GM18499 (cell line): ENCODE results near the gene RIT1.
"Not testable (repeated sequence)": the region's sequence is repeated elsewhere in the genome, so short reads cannot be mapped to it uniquely, and the experiment has no call there.

Source experiments
- ATAC-seq: cut with Tn5 transposase; IDR thresholded peaks from one replicate; pipeline ENCODE4 v1.9.1; 2021; ENCODE audit warnings: moderate number of reproducible peaks; ENCODE audit not compliant: insufficient read depth, unreplicated experiment

Gene RIT1

DNA sequence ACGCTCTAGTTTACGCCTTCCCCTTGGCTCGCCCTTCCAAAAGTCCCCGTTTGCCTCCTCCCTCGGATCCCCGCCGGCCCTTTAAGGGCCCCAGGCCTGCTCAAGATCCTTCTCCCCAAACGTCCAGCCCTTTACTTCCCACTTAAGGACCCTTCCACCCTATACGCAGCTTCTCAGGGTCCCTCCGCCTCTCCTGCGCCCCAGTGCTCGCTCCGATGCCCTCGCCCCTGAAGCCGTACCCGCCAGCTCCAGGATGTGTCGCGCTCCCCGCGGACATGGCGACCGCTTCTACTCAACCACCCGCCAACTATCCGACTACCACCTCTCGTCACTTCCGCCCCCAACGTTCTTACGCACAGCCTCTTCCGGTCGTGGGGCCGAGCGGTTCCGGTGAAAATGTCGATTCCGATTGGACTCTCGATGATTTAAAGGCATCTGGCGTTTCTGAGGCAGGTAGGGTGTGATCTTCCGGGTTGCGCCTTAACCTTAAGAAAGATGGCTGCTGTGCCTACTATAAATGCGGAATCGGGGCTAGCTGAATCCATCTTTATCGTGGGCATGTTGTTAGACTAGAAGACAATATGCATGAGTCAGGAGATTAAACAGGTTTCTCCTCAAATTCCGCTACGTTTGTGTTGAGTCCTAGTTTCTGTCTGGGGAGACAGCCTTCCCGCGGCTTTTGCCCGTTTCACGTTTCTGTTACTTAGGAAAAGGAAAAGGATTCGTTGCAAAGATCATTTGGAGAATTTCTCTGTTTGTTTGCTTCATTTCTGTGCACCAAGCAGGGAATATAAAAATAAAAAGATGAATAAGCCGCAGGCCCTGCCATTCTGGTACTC lies 23.2 kb upstream of the RIT1 start, which contains the start of gene KHDC4:
Gene KHDC4 (minus strand): TSS at position 317 of the 839 bp plus-strand sequence. CDS start 40 bp downstream, at position 277.
- ATAC-seq = peak; percentile 76

DNA sequence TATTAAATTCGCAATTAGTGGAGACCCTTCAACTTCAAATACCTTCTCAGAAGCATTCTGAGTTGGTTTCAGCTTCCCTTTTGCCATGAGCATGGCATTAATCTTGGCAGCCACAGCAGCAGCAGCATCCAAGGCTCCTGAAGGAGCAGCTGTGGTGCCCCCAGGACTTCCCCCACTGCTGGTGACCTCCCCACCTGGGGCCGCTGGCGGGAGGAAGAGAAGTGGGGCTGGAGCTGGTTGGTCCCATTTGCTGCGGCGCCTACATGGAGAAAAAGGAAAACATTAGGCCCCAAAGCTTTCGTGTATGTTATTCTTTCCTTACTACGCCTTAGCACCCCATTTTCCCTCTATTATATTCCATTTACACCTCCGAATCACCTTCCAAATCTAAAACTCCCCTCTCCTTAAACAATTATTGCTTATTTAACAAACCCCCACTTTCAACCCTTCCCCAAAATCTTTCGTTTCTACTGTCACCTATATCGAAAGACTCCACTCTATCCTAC lies 22.5 kb upstream of the RIT1 start:
- ATAC-seq = no peak

DNA sequence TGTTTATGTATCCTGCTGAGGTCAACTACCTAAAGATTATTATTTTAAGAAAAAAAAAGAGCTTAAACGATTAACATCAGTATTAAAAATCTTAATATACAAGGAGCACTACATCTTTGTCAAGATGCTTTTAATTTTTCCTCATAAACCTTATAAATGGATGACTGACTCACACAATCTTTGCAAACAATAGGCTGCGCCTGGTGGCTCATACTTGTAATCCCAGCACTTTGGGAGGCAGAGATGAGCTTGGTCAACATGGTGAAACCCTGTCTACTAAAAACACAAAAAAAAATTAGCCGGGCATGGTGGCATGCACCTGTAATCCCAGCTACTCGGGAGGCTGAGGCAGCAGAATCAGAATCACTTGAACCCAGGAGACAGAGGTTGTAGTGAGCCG lies 21.3 kb upstream of the RIT1 start:
- no peak for ATAC-seq

DNA sequence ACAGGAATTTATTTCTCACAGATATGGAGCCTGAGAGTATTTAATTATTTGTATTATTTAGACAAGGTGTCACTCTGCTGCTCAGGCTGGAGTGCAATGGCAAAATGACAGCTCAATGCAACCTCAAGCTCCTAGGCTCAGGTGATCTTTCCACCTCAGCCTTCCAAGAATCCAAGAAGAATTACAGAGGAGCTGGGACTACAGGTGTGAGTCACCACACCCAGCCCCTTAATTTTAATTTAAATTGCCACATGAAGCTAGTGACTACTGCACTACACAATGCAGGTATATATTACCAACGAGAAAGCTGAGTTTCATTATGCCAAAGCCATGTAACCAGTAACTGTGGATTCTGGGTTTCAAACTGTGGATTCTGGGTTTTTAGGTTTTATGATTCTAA lies 20.9 kb upstream of the RIT1 start:
- ATAC-seq = no peak

DNA sequence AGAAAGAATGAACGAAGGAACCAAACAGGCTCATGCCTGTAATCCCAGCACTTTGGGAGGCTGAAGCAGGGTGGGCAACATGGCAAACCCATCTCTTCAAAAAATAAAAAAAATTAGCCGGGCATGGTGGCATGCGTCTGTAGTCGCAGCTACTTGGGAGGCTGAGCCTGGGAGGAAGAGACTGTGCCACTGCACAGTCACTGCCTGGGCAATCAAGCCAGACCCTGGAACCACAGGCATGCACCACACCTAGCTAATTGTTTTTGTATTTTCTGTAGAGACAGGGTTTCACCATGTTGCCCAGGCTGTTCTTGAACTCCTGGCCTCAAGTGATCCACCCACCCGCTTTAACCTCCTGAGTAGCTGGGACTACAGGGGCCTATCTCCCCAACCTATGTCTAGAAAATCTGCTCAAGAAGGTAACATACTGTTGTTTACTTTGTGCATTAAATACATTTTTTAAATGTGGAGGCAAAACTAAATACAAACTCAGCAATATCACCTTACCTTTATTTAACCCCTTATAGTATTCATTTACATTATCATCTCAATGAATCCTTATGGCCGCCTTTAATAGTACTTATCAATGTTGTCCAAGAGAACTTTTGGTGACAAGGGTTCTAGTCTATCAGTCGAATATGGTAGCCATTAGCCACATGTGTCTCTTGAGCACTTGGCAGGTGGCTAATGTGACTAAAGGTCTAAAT lies 20.3 kb upstream of the RIT1 start:
- no peak for ATAC-seq

DNA sequence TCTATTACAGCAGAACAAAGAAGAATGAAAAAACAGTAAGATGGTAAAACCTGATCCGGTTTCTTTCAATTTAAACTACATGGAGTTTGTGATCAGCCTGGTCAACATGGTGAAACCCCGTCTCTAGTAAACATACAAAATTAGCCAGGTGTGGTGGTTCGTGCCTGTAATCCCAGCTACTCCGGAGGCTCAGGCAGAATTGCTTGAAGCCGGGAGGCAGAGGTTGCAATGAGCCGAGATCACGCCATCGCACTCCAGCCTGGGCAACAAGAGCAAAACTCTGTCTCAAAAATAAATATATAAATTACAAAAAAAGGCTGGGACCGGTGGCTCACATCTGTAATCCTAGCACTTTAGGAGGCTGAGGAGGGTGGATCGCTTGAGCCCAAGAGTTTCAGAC lies 19.6 kb upstream of the RIT1 start:
- ATAC-seq = not testable (repeated sequence)

DNA sequence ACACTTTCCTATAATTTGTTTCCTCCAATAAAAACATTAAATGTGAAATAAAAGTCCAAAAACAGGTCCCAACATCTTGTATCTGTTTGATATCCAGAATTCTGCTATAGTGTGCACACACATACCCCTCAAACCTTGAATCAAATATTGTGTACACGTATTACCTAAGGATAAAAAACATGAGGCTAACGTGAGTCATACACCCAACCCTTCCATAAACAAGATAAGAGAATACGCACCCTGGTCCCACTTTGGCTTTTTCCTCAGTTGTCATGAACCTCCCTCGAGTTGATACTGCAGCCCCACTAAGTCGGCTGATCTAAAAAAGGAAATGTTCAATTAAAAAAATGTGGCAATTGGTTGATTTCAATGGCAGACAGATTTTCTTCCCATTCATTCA lies 17.9 kb upstream of the RIT1 start:
- ATAC-seq = no peak

DNA sequence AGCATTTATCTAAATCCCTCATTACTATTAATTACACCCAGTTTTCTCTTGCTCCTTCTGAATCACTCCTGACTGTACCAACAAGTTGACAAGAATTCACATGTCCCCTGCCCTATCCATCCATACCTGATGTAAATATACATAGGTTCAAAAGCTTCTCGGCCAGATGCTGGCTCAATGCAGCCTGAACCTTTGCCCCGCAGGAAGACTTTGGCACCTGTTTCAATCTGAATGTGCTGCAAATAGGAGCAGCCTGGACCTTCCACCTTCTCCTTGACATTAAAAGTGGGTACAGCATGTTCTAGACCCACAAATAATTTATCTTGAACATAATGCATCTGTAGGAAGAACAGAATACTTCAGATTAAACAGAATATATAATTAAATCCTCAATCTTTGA lies 14.4 kb upstream of the RIT1 start:
- ATAC-seq = no peak

DNA sequence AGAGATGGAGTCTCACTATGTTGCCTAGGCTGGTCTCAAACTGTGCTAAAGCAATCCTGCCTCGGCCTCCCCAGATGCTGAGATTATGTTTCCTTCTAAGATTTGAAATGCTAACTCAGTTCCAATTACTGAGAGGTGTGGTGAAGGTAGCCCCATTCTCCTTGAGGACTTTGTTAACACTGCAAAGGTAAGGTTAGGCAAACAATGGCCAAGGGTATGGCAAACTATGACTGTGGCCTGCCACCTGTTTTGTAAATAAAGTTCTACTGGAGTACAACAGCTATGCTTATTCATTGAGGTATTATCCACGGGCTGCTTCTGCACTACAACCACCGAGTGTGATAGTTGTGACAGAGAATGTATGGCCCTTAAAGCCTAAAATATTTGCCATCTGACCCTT lies 9.6 kb upstream of the RIT1 start:
- ATAC-seq = no peak

DNA sequence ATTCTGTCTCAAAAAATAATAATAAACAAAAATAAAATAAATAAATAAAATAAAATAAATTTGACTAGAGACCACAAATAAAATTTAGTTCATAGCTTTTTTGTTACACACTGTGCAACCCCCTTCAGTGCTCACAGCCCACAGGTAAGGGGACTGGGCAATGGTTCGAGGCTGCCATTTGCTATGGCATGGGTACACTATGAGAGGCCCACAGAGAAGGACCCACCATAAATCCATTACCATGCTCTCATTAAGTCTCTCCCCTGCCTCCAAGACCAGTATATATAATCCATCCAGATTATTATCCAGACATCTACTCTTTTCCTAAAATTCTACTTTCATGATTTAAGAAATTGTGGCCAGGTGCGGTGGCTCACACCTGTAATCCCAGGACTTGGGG lies 8.7 kb upstream of the RIT1 start:
- no peak for ATAC-seq

DNA sequence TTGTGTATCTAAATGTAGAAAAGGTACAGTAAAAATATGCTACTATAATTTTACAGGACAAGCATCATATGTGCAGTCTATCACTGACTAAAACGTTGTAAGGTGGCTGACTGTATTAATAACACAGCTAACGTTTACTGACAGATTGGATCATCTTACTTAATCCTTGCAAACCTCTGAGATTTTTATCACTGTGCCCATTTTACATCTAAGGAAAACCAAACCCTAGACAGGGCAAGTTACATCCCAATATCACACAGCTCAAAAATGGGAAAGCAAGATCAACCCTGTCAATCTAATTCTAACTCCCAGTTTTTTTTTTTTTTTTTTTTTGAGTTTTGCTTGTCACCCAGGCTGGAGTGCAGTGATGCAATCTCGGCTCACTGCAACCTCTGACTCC lies 7.5 kb upstream of the RIT1 start:
- ATAC-seq = no peak

DNA sequence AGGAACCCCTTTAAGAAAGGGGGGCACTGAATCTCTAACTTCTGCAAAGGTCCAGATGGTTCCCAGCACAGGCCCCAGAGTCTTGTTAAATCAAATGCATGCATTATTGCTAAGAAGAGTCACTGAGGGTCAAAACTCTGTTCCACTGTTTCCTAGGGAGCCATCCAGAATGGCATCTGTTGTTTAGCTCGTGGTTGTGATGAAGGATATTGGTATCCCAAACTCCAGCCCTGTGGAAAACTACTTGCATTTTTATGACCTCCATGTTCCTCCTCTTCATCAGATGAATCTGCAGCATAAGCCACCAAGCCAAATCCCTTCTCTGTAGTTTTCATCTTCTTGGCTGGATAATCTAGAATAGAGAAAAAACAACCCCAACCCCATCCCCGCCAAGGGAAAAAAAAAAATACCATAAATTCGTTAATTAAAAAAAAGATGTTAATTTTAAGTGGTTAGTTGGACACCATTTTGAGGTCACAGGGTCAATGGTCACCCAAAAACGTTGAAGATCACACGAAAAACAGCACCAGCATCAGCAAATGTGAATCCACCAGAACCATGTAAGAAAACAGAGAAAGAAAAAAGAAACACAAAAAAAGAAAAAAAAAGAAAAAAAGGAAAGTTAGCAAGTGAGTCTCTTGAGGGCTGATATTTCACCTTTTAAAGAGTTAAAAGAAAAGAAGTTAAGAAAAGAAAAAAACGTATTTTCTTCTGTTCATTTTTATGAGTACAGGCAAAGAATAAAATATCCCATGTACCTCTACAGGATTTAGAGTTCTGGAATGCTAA lies 3.0 kb upstream of the RIT1 start:
- ATAC-seq = no peak

DNA sequence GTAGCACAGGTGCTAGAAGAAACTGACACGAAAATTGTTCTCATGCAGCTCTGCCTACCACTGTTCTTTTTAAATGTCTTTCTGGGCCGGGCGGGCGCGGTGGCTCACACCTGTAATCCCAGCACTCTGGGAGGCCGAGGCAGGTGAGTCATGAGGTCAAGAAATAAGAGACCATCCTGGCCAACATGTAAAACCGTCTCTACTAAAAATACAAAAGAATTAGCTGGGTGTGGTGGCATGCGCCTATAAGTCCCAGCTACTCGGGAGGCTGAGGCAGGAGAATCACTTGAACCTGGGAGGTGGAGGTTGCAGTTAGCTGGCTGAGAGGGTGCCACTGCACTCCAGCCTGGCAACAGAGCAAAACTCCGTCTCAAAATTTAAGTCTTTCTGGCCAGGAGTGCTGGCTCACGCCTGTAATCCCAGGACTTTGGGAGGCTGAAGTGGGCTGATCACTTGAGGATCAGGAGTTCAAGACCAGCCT lies 947 bp upstream of the RIT1 start:
- ATAC-seq = no peak

DNA sequence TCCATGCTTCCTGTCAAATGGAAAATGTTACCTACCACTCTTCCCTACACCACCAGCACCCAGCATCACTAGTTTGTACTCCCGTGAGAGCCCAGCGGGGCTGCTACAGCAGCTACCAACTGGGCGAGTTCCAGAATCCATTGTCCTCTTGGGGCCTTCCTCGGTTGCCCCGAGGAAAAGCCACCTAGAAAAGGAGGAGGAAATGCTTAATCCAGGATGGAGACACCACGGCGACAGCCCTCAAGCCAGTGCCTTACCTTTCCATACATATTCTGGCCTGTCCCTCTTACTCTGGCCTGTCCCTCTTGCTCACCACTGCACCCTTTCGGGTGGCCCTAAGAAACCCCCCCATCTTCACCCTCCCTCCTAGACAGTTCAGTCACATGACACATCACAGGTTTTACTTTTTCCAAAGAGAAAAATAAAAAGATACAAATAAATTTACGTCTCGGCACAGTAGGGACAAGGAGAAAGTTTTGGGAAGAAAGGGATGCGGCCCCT lies 478 bp downstream of the RIT1 start:
- no peak for ATAC-seq

DNA sequence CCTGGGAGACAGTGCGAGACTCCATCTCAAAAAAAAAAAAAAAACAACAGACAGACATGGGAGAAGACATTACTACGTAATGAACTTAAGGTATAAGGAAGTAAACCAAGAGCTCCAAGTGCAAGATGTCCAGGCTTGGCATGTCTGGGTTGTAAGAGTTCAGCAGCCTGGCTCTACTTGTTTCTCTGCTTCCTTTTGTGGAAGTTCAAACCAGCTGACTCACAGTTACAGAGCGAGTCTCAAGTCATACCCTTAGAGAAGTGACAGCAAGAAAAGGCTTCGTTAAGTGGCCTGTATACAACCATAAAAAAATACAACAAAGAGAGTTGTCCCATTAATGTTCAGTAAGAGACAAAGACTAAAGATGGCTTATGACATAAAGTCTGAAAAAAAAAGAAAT lies 1.3 kb downstream of the RIT1 start:
- ATAC-seq = no peak

DNA sequence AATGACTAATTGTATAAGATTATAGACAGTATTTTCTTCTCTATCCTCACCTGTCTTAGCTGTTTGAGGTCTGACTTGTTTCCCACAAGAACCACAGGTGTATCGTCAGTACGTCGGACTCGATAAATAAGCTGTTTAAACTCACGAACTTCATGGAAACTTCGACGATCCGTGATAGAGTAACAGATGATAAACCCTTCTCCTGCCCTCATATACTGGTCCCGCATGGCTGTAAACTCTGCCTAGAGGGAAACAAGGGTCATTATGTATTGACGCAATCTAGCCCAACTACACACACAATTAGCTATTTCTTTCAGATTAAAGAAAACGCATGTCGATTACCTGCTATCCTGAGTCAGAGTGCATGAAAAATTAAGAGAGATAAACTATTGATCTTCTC lies 6.9 kb downstream of the RIT1 start:
- ATAC-seq = no peak

DNA sequence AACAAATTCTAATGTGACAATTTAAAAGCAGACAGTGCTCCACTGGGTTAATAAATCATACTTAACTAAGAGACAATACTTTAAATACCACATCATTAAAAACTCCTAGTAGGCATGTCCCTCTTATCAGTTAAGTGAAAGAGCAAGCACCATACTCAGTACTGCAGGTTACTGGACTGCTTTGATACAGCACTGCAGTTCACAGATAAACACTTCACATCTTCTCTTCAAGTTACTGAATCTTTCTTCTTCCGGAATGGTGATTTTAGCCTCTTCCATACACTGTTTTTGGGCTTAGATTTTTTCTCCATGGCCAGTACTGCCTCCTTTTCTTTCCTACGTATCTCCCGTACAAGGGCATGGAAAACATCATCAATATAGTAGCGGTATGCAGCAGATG lies 11.0 kb downstream of the RIT1 start:
- ATAC-seq = no peak

DNA sequence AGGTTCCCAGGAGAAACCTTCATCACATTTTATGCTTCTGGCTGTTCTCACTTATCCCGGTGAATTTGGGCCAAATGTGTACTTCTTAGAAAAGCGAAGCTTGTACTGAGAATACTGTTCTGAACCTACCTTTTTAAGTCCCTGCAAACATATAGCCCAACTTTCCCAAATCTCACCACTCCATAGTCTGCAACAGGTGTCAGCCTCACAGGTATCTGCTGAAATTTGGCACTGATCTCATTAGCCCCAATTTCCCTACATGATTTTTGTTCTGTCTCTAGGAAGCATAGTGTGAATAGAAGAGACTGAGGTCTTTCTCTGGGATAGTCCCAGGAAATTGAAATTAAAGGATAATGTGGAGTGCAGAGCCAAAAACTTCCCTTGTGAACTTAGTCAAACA lies 11.5 kb downstream of the RIT1 start:
- ATAC-seq = no peak

DNA sequence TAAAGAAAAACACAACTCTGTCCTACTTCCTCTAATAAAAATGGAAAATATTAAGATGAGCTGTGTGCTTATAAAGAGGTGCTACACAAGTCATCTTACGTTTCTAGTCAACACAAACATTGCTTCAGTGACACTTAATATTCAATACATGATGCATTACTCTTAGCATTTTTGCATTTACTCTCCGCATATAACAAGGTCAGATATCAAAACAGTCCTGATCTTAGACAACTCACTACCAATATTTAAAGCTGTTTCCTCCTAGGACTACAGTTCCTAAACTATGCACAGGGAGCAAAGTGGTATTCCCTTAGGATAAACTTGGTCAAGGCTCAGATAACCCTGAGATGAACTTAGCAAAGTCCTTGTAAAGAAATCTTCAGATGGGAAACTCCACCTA lies 12.3 kb downstream of the RIT1 start:
- ATAC-seq = no peak

DNA sequence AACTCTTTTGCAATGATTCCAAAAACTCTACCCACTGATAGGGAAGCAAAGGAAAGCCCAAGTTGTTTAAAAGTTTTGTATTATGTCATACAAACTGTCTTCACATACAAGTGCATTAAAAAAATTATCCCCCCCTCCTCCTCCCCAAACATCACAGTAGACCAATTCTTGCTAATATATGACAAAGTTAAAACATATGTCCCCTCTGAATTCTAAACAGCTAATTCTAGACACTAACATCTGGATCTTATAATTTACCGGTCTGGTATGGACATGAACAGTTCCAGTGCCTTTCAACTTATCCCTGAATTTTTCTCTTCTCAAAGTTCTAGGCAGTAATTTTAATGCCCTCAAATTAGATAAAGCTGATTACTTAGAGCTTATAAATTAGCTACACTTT lies 13.4 kb downstream of the RIT1 start:
- no peak for ATAC-seq
